GM12878 (cell line): ENCODE measurements around the gene RDH5. TPM values are rescaled to one million over a fixed set of nuclear protein-coding genes. Genes with fewer than 3 reads are reported as not detected.

Source experiments
- ATAC-seq: fragments of 200-7000 bp; cut with Tn5 transposase; 3 replicates; pipeline ENCODE4 v1.9.1; 2020; ENCODE audit warnings: mild to moderate bottlenecking, moderate library complexity
- BruUV-seq: library from RNA; stranded (reverse); fragments of 400-500 nt; replicated peaks from 2 replicates; lab custom pipeline; 2021; lab: Mats Ljungman, UMichigan
- CTCF ChIA-PET: fragments of 300-600 bp; sonication (Branson Sonifier 250); formaldehyde crosslinking; extraction: SDS; loops from one replicate; lab custom pipeline; 2021; ENCODE audit warnings: inconsistent platforms; lab: Yijun Ruan, JAX
- POLR2A ChIA-PET: fragments of 350-600 bp; formaldehyde crosslinking; extraction: SDS; loops from one replicate; lab custom pipeline; 2021; ENCODE audit warnings: inconsistent platforms; lab: Charles Lee
- RAD21 ChIA-PET: fragments of 300-600 bp; sonication (Branson Sonifier 250); formaldehyde crosslinking; loops from one replicate; lab custom pipeline; 2023; ENCODE audit warnings: antibody characterized with exemption; ENCODE audit not compliant: unreplicated experiment; lab: Charles Lee
- SMC1A ChIA-PET: fragments of 300-600 bp; sonication (Branson Sonifier 250); formaldehyde crosslinking; loops from one replicate; lab custom pipeline; 2023; ENCODE audit not compliant: unreplicated experiment, uncharacterized antibody; lab: Charles Lee
- DNase-seq: peaks from one replicate; pipeline ENCODE4 v3.0.0-alpha.2; 2011; ENCODE audit warnings: low read depth, low spot score
- FAIRE-seq: peaks from 3 replicates; lab custom pipeline; 2011; peaks lifted over from hg19 to GRCh38; lab: Jason Lieb, UNC
- H2AFZ ChIP-seq: 2 replicates; pipeline ENCODE4 v1.6.0; 2011; ENCODE audit warnings: low read depth, low read length, control low read depth; ENCODE audit not compliant: control insufficient read depth
- H3K27ac ChIP-seq: 2 replicates; pipeline ENCODE4 v1.5.1; 2011; ENCODE audit warnings: control low read depth; ENCODE audit not compliant: control insufficient read depth, insufficient read depth
- H3K27me3 ChIP-seq, 2 experiments: replicated peaks in 1 of 2; 2 replicates each; pipeline versions ENCODE4 v1.6.0 to v1.6.1; 2011; ENCODE audit warnings: low read length in 1 of 2; ENCODE audit not compliant: control insufficient read depth in 2 of 2, insufficient read depth in 2 of 2
- H3K36me3 ChIP-seq, 2 experiments: 2 replicates each; pipeline ENCODE4 v1.5.1; 2011; ENCODE audit warnings: low read length in 1 of 2; ENCODE audit not compliant: control insufficient read depth in 2 of 2, insufficient read depth in 2 of 2
- H3K4me1 ChIP-seq: 2 replicates; pipeline ENCODE4 v1.6.1; 2011; ENCODE audit warnings: mild to moderate bottlenecking, low read length, moderate library complexity, mixed read lengths; ENCODE audit not compliant: control insufficient read depth, insufficient read depth
- H3K4me2 ChIP-seq: 2 replicates; pipeline ENCODE4 v1.6.0; 2011; ENCODE audit warnings: control low read depth; ENCODE audit not compliant: control insufficient read depth, insufficient read depth
- H3K4me3 ChIP-seq: fragments of 200-600 bp; sonication (generic); 2 replicates; pipeline ENCODE4 v1.5.1; 2016
- H3K79me2 ChIP-seq: 2 replicates; pipeline ENCODE4 v1.6.0; 2011; ENCODE audit warnings: low read length; ENCODE audit not compliant: control insufficient read depth, insufficient read depth
- H3K9ac ChIP-seq: 2 replicates; pipeline ENCODE4 v1.8.0; 2011; ENCODE audit warnings: low read length, control low read depth, mixed read lengths; ENCODE audit not compliant: control insufficient read depth, insufficient read depth
- H3K9me3 ChIP-seq: replicated peaks from 3 replicates; pipeline ENCODE4 v1.5.1; 2011; ENCODE audit warnings: mild to moderate bottlenecking, low read length; ENCODE audit not compliant: control insufficient read depth, insufficient read depth
- H4K20me1 ChIP-seq: 2 replicates; pipeline ENCODE4 v1.6.0; 2011; ENCODE audit not compliant: control insufficient read depth, insufficient read depth
- SMAD1 ChIP-seq: fragments of 450-650 bp; IDR thresholded peaks from 2 replicates; pipeline ENCODE4 v1.6.1; 2018; ENCODE audit warnings: mild to moderate bottlenecking, low read depth; ENCODE audit not compliant: partially characterized antibody
- SP1 ChIP-seq: IDR thresholded peaks from one replicate; pipeline ENCODE4 v1.6.1; 2011; ENCODE audit warnings: low read depth, low read length
- WGBS: methylation state at CpG from one replicate; pipeline ENCODE4 v1.1.6; 2016; ENCODE audit warnings: low lambda C conversion rate; ENCODE audit not compliant: insufficient replicate concordance, insufficient coverage; ENCODE audit errors: missing lambda C conversion rate; 5-methylcytosine and 5-hydroxymethylcytosine counted together
- in situ Hi-C: fragments of 300-500 bp; cut with MboI; formaldehyde crosslinking; loops from 9 replicates; pipeline ENCODE4 v1.14.3; 2018; ENCODE audit warnings: mixed read lengths
- intact Hi-C: fragments of 100-400 bp; cut with micrococcal nuclease; formaldehyde crosslinking; loops from one replicate; pipeline ENCODE4 v1.14.2; 2022; ENCODE audit not compliant: unreplicated experiment
- polyA plus RNA-seq, 11 experiments: library from polyadenylated mRNA; depleted of rRNA in 4 of 11; unstranded in 6 of 11; stranded (reverse) in 5 of 11; fragments of >200 nt; fragmentation: Nextera tagmentation in 4 of 11; fragmentation: Illumina TruSeq in 1 of 11; extraction: Ambion mirVana in 4 of 11; extraction: Trizol in 1 of 11; gene quantifications; 1 replicate in 1 of 11; 2 replicates in 10 of 11; pipeline versions ENCODE4 v1.2.1 to v1.2.3, GENCODE V29; 2011 to 2016; ENCODE audit warnings: inconsistent platforms in 2 of 11, missing spikeins in 2 of 11, low read depth in 1 of 11
- total RNA-seq, 4 experiments: library from RNA; depleted of rRNA in 3 of 4; stranded (reverse); fragments of >200 nt in 3 of 4; fragmentation: Illumina TruSeq in 1 of 4; extraction: Trizol in 1 of 4; gene quantifications; 2 replicates each; pipeline versions ENCODE4 v1.2.1 to v1.2.3, GENCODE V29; 2013 to 2021
- TF ChIP-seq, protein P1 (sequence below): fragments of 450-650 bp; IDR thresholded peaks from 2 replicates; pipeline ENCODE4 v1.6.1; 2017; ENCODE audit warnings: mild to moderate bottlenecking, low read depth, inconsistent platforms; ENCODE audit not compliant: poor library complexity, severe bottlenecking

Gene RDH5
- total and polyA plus RNA-seq, 10 of the 15 experiments (the other 5 are each of a cell fraction or from before 2014, with no cell fraction given): 2.6 to 11.6 (median 7.3) TPM

GRCh38 chr12:55739025-55739378 lies 18.8 kb downstream of the RDH5 start:
- TF ChIP-seq SMAD1 (no peak), SP1 (no peak)
- TF ChIP-seq, protein P1, sequence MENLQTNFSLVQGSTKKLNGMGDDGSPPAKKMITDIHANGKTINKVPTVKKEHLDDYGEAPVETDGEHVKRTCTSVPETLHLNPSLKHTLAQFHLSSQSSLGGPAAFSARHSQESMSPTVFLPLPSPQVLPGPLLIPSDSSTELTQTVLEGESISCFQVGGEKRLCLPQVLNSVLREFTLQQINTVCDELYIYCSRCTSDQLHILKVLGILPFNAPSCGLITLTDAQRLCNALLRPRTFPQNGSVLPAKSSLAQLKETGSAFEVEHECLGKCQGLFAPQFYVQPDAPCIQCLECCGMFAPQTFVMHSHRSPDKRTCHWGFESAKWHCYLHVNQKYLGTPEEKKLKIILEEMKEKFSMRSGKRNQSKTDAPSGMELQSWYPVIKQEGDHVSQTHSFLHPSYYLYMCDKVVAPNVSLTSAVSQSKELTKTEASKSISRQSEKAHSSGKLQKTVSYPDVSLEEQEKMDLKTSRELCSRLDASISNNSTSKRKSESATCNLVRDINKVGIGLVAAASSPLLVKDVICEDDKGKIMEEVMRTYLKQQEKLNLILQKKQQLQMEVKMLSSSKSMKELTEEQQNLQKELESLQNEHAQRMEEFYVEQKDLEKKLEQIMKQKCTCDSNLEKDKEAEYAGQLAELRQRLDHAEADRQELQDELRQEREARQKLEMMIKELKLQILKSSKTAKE: peak; percentile 28
- TF ChIP-seq, all 136 proteins: peak for 1
- no peak overlapping the region for H3K4me3 ChIP-seq
- no peak overlapping the region for H3K9ac ChIP-seq
- no peak overlapping the region; the same call in 1 of the 2 replicates for H2AFZ ChIP-seq
- peaks cover 7% of the 10 kb centered on the region for H3K4me1 ChIP-seq
- no TSS peak for BruUV-seq
- no peaks in the 10 kb centered on the region for H3K36me3 ChIP-seq
- no peaks in the 10 kb centered on the region for H4K20me1 ChIP-seq
- intact Hi-C loops (loop anchor here (1.0 to 10.0 kb wide), 6 partner anchors 58 to 446 kb away; partner anchors contain the start of genes PA2G4, RPL41, SARNP and SMARCC2), in situ Hi-C loops (loop anchor here (5.0 kb wide), 2 partner anchors 203 to 293 kb away; no protein-coding TSS in a partner anchor)
- RAD21 ChIA-PET: interaction anchor here (0.5 to 7.7 kb wide), 45 partner anchors 8 to 763 kb away, joined by 3 to 113 read pairs (median 9); partner anchors contain the start of genes BLOC1S1, CD63, DNAJC14 and ESYT1
- H3K27me3 ChIP-seq: no peaks in the 10 kb centered on the region
- DNase-seq: no peak
- H3K27ac ChIP-seq: no peak overlapping the region
- no peak for ATAC-seq
- CTCF ChIA-PET: interaction anchor here (0.6 to 7.1 kb wide), 68 partner anchors 8 to 483 kb away, joined by 3 to 205 read pairs (median 8); partner anchors contain the start of genes BLOC1S1, CD63, DGKA and DNAJC14
- no peak overlapping the region for H3K4me2 ChIP-seq
- FAIRE-seq: no peak
- SMC1A ChIA-PET: interaction anchor here (0.6 to 5.2 kb wide), 52 partner anchors 8 to 453 kb away, joined by 3 to 51 read pairs (median 6); partner anchors contain the start of genes BLOC1S1, CD63, DGKA and ESYT1
- 78% methylated on average over 2 of the region's 2 CpGs for WGBS
- no peaks in the 10 kb centered on the region for H3K9me3 ChIP-seq
- POLR2A ChIA-PET: interaction anchor here (0.6 to 2.9 kb wide), 19 partner anchors 9 to 449 kb away, joined by 3 to 36 read pairs (median 6); partner anchors contain the start of genes BLOC1S1, CD63, DNAJC14 and PA2G4
- no peaks in the 10 kb centered on the region for H3K79me2 ChIP-seq
